GM12874 (cell line): ENCODE measurements around the gene MAP4K5.

ENCODE experiments used
- TF ChIP-seq, protein P1 (sequence below): IDR thresholded peaks from 2 replicates; pipeline ENCODE4 v1.5.1; 2011; ENCODE audit warnings: low read depth, mild to moderate bottlenecking, control low read depth, low read length, moderate library complexity; ENCODE audit not compliant: insufficient read depth

Gene MAP4K5

DNA sequence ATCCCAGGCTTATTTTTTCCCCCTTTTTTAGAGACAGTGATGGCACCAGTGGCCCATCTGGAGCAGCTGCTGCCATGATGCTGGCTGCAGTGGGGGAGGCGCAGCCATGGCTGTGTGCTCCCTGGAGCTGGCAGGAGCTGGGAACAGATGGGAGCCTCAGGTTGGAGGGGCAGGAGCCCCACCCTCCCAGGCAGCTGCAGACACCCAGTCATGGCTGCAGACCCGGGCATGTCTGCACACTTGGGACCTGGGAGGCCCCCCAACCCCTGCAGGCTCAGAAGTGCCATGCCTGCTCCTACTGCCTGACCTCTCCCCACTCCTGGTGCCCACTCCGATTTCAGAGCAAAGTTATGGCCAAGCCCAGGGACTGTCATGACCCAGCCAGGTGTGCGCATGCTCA is 160.8 kb downstream of the MAP4K5 start:
- TF ChIP-seq, protein P1, sequence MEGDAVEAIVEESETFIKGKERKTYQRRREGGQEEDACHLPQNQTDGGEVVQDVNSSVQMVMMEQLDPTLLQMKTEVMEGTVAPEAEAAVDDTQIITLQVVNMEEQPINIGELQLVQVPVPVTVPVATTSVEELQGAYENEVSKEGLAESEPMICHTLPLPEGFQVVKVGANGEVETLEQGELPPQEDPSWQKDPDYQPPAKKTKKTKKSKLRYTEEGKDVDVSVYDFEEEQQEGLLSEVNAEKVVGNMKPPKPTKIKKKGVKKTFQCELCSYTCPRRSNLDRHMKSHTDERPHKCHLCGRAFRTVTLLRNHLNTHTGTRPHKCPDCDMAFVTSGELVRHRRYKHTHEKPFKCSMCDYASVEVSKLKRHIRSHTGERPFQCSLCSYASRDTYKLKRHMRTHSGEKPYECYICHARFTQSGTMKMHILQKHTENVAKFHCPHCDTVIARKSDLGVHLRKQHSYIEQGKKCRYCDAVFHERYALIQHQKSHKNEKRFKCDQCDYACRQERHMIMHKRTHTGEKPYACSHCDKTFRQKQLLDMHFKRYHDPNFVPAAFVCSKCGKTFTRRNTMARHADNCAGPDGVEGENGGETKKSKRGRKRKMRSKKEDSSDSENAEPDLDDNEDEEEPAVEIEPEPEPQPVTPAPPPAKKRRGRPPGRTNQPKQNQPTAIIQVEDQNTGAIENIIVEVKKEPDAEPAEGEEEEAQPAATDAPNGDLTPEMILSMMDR, result no peak
